8988T (cell line): ENCODE data around the gene DLL1.
"Not testable (repeated sequence)": the region's sequence is repeated elsewhere in the genome, so short reads cannot be mapped to it uniquely, and the experiment has no call there.

Experiments used
- DNase-seq: peaks from one replicate; pipeline ENCODE4 v3.0.0; 2011

Gene DLL1

DNA sequence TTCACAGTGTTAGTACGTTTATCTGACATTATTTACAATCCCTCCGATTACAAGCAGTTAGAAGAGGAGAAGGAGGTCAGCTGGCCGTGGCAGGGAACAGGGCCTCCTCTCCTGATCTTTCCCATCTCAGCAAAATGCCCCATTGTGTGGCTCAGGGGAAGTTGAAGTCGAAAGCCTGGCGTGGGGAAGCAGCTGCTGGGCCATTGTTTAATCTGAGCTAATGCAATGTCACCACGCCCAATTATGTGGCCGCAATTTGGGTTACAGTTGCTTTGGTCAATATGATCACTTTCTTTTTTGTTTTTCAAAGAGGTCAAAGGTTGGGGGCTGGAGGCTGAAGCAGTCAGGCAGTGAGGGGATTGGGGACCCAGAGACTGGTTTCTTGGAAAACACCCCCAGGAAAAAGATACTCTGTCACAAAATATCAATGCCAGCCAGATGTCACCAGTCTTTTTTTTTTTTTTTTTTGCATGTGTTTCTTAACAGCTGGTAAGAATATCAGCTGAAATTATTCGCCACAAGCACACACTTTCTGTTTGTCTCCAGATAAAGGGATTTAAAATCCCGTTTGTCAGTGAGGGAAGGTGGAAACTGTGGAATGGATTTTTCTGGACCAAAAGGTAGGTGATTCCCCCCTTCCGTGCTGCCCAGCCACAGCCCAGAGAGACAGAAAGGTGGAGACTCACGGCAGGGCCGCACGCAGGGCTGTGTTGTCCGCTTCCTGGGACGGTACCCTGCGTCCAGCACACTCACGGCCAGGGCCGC, 24.6 kb downstream of the DLL1 start:
- DNase-seq = no peak

DNA sequence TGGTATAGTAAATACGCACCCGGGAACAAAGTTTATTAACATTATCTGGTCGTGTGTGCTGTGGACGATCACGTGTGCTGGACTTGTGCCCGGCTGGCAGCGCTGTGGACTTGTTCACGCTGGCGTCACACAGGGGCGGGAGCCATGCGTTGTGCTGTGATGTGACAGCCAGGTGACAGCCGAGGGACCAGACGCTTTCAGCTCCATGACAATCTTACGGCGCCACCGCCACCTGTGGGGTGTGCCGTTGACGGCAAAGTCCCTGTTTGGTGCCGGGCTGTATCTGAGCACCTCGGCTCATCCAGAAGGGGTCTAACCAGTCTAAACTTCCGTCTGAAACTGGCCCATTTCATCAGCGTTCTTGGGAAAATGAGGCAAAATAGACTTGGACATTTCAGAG, 25.2 kb downstream of the DLL1 start:
- no peak for DNase-seq

DNA sequence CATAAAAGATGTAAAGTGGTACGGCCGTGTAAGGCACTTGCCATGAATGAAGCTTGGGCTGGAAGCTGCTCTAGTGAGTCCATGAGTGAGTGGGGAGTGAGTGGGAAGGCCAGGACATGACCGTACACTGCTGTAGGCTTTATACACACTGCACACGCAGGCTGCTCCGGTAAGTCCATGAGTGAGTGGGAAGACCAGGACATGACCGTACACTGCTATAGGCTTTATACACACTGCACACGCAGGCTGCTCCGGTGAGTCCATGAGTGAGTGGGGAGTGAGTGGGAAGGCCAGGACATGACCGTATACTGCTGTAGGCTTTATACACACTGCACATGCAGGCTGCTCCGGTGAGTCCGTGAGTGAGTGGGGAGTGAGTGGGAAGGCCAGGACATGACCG, 26.2 kb downstream of the DLL1 start:
- DNase-seq = not testable (repeated sequence)

DNA sequence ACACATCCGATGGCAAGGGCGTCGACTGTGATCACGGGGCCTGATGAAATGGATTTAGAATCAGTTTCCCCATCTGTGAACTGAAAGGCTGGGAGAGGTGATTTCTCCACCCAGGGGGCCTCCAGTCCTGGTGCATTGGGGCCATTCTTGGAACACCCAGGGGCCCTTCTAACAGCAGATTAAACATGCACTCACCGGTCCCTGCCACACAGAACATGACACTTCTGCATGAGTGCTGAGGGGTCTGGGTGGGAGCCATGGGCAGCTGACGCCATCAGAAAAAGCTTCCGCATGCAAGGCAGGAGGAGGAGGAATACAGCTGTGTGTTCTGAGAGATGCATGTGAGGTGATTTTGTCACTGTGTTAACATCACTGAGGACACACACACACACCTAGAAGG, 26.8 kb downstream of the DLL1 start:
- DNase-seq = no peak

DNA sequence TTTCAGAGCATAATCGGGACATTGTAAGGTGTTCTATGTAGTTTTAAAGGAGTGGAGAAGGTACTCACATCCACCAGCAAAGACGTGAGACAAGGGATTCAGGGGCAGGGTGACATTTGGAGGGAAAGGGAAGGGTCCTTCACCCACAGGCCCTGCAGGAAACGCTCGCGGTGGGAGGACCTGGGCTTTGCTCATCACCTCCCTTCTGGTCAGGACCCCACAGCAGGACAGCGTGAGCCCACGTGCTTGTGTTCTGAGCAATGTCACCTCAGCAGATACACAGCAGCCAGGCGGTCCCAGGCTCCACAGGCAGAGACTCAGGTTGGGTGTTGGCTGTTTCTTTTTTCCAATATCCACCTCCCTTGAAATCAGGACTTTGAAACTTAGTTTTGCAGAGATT, 27.5 kb downstream of the DLL1 start:
- no peak for DNase-seq

DNA sequence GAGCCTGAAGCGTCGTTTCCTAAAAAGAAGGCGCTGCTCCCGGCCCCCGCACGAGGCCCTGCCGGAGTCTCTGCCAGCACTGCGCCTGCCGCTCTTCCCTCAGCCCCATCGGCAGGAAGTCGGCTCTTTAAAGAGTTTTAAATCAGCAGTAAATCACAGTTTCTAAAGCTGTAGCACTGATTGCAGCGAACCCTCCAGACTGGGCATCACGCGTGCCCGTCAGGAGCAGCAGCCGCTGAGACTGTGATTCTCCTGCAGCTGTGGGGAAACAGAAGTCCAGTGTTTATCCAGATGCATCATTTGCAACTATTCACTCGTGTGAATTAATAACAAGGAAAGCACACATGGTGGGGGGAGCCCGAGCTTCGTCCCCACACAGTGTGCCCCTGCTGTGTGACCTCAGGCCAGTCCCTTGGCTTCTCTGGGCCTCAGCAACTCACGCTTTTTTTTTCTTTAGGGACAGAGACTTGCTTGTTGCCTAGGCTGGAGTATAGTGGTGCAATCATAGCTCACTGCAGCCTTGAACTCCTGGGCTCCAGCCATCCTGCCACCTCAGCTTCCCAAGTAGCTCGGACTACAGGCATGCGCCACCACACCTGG, 28.3 kb downstream of the DLL1 start:
- DNase-seq = no peak

DNA sequence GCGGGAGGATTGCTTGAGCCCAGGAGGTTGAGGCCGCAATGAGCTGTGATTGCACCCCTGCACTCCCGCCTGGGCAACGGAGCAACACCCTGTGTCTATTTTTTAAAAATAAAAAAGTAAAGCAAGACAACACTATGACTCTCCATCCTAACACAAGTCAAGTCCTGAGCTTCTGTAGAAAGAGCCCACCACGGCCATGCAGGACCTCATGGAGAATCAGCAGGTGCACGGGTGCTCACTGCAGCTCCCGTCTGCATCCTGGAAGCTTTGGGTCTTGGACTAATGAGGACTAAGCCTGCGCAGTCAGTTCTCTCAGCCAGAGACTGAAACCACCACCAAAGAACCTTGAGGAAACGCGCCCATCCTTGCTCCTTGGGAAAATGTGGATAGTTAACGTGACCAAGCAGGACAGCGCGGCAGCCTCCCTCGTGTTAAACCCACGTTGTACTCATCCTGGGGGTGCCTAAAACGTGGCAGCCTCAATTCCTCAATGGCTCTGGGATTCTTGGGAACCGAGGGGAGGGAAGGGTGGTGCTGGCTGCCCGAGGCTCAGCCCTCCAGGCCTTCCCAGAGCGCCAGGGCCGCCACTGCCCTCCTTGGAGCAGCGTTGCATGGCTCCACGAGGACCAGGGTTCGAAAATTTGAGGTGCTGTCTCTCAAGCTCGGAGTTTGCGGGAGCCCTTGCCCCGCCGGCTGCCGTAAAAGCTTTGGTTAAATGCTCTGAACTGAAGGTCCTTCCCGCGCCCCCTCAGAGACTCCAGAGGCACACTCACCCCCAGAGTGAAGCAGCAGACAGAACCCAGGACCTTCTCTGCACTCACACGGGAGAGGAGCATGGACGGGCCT, 29.0 kb downstream of the DLL1 start:
- DNase-seq = no peak

DNA sequence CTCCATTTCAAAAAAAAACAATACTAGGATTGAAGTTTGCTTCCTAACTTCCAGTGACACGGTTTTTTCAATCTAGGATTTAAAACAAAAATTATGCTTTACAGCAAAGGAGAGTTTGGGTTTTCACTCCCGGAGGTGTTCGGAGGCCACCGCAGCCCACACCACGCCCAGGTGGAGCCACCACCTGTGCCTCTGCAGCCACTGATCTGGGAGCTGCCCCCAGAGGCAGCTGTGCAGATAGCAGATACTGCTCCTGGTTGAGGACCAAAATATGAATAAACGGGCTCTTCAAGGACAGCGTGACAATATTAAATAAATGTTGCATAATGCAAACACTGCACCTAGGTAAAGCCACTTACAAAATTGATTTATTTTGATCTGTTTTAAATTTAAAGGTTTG, 30.2 kb downstream of the DLL1 start:
- DNase-seq = peak; percentile 70

DNA sequence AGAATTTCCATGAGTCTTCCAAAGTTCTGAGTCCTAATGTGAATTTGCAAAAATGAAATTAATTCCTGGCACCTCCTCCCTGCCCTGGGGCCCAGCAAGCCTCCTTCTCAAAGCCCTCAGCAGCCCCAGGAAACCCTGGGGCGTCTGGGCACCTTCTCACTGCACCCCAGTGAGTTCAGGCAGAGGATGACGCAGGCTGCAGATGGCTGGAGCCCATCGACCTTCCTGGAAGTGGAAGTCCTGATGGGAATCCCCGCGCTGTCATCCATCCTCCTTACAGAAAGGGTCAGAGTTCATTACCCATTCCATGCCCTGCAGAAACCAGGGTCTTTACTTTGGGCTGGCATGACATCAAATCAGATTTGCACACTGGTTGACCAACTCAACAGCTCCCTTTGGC, 31.6 kb downstream of the DLL1 start:
- no peak for DNase-seq

DNA sequence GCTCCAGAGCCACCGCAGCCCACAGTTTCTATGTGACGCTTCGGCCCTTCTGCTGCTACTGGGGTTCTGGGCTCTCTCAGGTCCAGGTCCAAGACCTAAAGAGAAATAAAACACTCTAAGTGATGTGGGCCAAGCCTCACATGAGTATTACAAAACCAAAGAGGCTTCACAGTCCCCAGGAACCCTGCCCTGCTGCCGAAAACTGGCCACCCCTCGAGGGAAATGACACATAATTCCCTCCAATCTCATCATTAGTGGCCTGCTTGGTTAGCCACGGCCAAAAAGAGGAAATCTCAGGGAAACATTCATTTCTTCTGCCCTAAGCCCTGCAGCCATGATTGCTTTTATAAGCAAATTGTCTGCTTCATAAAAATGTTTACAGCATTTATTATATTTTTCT, 32.5 kb downstream of the DLL1 start:
- no peak for DNase-seq

DNA sequence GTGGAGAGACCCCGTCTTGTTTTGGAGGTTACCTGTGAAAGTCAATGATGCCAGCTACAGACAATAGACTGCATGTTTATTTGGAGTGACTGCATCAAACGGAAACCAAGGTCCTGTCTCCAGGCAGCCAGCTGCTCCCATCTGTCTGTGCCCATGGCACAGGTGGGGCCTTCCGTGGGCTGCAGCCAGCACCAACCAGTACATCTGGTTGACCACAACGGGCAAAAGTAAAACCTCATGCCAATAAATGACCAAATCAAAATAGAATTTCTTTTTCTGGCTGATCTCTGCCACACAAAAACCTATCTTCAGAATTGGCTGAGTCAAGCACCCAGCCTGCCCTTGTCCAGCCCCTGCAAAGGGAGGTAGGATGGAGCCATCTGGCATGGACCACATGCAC, 33.5 kb downstream of the DLL1 start:
- no peak for DNase-seq

DNA sequence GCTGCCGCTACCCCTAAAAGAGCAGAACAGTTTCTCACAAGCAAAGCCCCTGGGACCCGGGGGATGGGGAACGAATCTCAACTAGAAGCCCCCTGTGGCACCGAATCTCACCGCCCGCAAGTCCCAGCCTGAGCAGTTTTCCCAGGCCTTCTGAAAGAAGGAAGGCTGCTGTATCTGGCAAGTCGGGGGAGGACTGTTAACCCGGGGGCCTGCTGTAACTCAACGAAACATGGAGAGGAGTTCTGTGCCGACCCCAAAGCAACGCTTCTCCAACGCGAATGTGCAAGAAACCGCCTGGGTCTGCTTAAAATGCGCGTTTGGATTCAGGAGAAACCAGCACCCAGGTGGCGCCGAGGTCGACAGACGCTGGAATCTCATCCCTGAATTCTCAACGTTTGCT, 34.2 kb downstream of the DLL1 start:
- no peak for DNase-seq

DNA sequence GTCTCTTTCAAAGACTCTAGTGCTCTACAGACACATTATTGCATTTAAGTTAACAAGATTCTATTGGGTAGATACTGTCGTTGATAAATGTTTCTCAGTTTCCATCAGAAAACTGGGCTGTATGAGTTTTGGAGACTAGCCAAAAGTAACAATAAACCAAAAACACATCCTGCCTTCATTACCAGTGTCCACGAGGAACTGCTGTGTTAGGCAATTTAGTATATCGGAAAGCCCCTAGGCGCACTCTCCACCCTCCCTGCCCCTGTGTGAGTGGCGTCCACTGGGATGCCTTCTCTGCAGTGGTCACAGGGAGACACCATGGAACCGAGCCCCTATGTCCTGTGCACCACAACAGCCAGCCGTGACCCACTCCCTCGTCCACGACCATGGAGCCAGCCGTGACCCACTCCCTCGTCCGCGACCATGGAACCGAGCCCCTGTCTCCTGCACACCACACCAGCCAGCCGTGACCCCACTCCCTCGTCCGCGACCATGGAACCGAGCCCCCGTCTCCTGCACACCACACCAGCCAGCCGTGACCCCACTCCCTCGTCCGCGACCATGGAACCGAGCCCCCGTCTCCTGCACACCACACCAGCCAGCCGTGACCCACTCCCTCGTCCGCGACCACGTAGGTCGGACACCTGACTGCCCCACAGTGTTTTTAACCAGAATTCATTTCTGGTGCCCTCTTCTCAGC, 35.3 kb downstream of the DLL1 start:
- DNase-seq = no peak

DNA sequence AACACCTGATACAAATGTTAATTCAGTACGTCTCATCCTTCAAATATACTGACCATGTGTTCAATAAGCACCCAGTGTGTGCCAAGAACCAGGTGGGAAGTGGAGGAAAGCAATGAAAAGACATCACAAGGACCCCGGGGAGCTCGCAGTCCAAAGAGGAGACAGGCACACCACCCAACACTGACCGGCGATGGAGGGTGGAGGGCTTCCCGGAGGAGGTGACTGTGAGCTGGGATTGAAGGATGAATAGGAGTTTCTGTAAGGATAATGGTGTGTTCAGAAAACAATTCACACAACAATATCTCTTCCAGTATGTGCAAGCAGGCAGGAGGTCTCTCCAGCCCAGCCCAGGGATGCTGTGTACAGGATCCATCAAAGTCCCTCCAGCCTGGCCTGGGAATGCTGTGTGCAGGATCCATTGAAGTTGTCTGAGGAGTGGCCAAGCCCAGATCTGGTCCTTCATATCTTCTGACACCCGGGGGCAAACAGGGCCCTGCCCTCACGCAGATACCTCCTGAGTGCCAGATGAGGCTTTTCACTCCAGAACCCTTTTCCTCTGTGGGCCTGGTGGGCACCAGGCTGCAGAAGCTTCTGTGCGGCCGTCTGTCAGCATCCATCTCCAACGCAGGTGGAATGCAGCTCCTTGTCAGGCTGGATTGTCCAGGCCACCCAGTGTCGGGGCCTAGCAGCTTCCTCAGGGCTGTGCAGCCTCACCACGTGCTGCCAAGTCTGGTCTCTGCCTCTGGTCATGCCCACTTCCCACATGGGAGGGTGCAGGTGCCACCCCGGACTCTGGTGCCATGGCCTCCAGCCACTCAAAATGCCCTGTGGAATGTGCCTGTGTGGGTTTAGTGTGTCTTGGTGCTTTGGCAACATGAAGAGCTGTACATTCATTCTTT, 36.3 kb downstream of the DLL1 start:
- no peak for DNase-seq

DNA sequence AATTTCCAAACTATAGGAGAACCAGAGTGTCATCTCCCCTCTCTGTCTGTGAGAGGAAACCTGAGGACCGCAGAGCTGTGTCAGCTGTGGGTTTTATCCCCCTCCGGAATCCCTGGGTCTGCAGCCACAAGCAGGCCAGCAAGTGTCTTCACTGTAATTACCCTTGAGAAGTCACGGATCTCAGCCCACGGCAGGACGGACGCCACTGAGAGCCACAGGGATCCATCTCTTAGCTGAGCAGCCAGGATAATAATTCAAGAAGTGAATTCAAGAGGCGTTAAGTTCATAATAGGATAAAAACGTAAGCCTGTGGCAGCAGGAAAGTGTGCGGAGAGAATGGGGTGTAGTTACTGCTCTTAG, 37.0 kb downstream of the DLL1 start:
- no peak for DNase-seq

DNA sequence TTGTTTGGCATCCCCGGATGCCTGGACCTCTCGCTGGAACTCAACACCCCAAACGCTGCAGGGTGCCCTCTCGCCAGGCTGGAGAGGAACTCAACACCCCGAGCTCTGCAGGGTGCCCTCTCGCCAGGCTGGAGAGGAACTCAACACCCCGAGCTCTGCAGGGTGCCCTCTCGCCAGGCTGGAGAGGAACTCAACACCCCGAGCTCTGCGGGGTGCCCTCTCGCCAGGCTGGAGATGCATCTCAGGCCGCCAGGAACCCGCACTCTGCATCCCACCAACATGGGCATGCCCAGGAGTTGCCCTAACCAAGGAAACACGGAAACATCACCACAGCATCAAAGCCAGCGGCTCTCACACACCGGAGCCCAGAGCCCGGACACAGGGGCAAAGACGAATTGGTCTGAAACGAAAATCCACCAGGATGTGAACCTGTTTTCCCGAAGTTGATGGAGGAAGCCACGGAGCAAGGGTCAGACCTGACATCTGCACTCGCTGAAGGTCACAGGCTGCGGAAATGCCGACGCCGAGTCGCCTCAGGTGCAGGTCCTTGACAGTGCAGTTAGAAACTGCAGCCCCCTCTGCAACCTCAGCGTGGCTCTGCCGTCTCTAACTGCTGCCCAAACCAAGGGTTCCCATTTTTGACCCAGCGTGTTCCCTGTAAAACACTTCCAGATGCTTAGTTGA, 37.5 kb downstream of the DLL1 start:
- DNase-seq = no peak

DNA sequence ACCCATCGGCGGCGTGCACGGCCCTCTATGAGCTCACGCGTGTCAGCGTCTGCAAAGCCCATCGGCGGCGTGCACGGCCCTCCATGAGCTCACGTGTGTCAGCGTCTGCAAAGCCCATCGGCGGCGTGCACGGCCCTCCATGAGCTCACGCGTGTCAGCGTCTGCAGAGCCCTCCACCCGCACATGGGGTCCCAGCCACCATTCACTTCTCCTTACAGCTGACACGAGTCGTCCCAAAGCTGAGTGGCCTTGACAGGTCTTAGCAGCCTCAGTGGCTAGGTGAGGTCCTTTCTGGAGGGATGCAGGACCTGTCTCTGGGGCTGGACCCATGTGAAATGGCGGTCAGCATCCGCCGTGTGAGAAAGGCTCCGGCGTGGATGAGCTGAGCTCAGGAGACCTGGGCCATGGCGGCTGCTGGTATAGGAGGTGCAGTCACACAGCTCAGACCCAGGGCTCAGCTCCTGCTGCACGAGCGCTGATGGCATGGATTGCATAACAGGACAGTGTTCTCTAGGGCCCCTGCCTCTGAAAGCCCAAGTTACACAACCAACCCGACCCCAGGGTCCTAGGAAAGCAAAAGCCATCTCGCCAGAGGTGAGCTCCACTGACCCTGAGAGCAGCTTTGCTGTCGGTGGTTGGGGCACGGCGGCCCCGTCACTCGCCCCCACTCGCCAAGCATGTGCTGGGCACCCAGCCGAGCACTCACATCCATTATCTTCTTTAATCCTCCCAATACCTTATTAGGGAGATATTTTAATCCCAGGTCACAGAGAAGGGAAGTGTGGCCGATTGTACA, 38.9 kb downstream of the DLL1 start:
- no peak for DNase-seq

DNA sequence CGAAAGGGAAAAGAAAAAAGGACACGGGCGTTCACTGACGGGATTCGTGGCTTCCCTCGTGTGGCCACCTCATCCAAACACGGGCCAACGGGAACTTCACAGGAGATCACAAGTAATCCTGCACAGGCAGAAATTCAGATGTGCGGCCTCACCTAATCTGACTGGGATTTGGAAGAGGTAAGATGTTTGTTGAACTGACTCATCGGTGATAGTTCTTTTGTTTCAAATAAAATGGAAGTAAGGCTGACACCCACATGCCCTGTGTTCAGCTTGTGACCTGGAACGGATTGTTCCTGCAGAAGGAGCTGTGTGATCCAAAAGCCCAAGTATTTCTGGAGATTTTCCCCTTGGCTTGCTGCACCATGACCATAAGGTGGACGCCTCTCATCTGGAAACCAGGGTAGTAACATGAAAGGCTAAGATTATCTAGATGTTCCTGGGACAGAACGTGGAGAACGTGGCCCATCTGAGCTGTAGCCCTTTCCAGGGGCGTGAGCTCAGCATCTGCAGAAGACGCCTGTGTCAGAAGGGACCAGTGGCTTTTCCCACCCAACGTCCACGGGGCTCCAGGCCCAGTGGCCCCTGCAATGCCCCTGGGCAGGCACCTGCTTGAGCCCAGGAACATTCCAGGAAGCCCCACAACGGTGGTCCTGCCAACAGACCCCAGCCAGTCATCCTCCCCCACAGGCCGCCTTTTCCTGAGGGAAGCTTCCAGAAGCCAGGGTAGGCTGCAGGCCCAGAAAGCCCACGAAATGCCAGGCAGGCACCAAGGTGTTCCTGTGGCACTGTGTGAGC, 39.7 kb downstream of the DLL1 start:
- DNase-seq = no peak

DNA sequence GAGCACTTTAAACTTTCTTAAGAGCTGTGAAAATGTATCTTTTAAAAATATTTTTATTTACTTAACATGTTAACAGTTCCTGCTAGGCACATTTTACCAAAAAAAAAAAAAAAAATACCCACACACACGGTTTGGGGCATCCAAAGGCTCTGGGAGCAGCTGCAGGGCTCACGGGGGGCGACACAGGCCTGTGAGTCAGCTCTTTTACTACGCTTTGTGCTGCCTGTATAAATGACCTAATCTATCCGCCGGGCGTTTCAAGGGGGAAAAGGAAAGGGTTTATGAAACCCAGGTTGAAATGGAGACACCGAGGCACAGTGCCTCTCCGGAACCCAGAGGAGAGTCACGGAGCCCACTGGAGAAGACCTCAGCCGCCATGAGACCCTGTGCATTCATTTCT, 40.4 kb downstream of the DLL1 start:
- DNase-seq = no peak

DNA sequence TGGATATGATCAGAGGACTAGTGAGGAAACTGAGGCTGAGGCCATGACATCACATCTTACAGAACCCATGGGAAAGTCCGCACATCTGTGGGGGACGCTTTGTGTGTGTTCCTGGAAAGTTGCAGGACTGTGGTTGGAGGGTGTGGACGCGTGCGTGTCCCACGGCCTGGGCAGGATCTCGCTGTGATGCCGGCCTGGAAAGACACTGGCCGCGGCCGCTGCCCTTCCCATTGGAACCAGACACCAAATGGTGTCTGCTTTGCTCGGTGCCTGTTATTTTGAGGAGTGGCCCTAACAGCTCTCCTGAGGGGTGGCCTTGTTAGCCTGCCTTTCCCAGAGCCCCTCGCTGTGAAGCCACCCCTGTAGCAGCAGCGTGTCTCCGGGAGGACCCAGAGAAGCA, 41.1 kb downstream of the DLL1 start:
- no peak for DNase-seq
